Naive thymus-derived CD8-positive, alpha-beta T cell (primary cell): ENCODE measurements around the gene GRAP. TPM values are rescaled to one million over a fixed set of nuclear protein-coding genes. Genes with fewer than 3 reads are reported as not detected.

Source experiments
- ATAC-seq, 2 donors: fragments of 150-1000 bp; cut with Tn5 transposase in 1 of 2; sonication (Bioruptor Pico), chemical (Tn5 transposase) in 1 of 2; 1 replicate in 1 of 2; 2 replicates in 1 of 2; pipeline ENCODE4 v1.10.0; 2021; ENCODE audit warnings: mild to moderate bottlenecking in 2 of 2, moderate library complexity in 2 of 2
- POLR2A ChIA-PET: fragments of 350-600 bp; sonication (Branson Sonifier 250); formaldehyde crosslinking; loops from one replicate; lab custom pipeline; 2021; ENCODE audit warnings: antibody characterized with exemption; lab: Charles Lee
- DNase-seq, 10 donors: peaks; one replicate each; pipeline versions ENCODE4 v3.0.0 to v3.0.0-alpha.2; 2020 to 2022
- H3K27ac Mint-ChIP-seq, 10 donors: one replicate each; pipeline ENCODE4 v1.8.0; 2020 to 2022; ENCODE audit warnings: mild to moderate bottlenecking in 10 of 10, mixed read lengths in 10 of 10, moderate library complexity in 4 of 10, inconsistent platforms in 1 of 10
- H3K27me3 Mint-ChIP-seq, 5 donors: one replicate each; pipeline ENCODE4 v1.8.0; 2021 to 2022; ENCODE audit warnings: mixed read lengths in 5 of 5
- H3K36me3 Mint-ChIP-seq, 3 donors: one replicate each; pipeline ENCODE4 v1.8.0; 2020 to 2022; ENCODE audit warnings: mixed read lengths in 3 of 3, mild to moderate bottlenecking in 2 of 3, inconsistent platforms in 1 of 3
- H3K4me1 Mint-ChIP-seq, 4 donors: one replicate each; pipeline ENCODE4 v1.8.0; 2021 to 2022; ENCODE audit warnings: mixed read lengths in 4 of 4
- H3K4me3 Mint-ChIP-seq, 10 donors: one replicate each; pipeline ENCODE4 v1.8.0; 2020 to 2022; ENCODE audit warnings: mild to moderate bottlenecking in 10 of 10, mixed read lengths in 10 of 10, moderate library complexity in 6 of 10, inconsistent platforms in 1 of 10
- H3K9me3 Mint-ChIP-seq, 9 donors: one replicate each; pipeline ENCODE4 v1.8.0; 2020 to 2022; ENCODE audit warnings: mixed read lengths in 9 of 9, mild to moderate bottlenecking in 3 of 9, inconsistent platforms in 1 of 9, moderate library complexity in 1 of 9
- polyA plus RNA-seq, 3 donors: library from polyadenylated mRNA; unstranded; fragments of 300-500 nt; fragmentation: Illumina TruSeq; gene quantifications; one replicate each; pipeline ENCODE4 v1.2.3, GENCODE V29; 2021
- total RNA-seq, 8 experiments: library from RNA in 2 of 8; stranded (reverse) in 2 of 8; gene quantifications; one replicate each; pipeline ENCODE4 v1.2.3 and lab custom pipeline; 2021 to 2026

GRAP gene
- total and polyA plus RNA-seq, 5 experiments from 2014 or later, result 32.7 to 99.6 (median 69.9) TPM

GRCh38 chr17:18980682-18981334, 65.9 kb downstream of the GRAP start:
- H3K9me3 Mint-ChIP-seq, result no peaks in the 10 kb centered on the region
- no peaks in the 10 kb centered on the region for H3K4me1 Mint-ChIP-seq
- H3K36me3 Mint-ChIP-seq, result peaks cover 0 to 2% (median 0%) of the 10 kb centered on the region in 3 donors
- POLR2A ChIA-PET, result interaction anchor here (1.4 kb wide), 1 partner anchor 20 kb away, joined by 3 read pairs; no protein-coding TSS in a partner anchor
- H3K27me3 Mint-ChIP-seq, result no peaks in the 10 kb centered on the region
- peak overlapping the region in 3 of 10 donors; percentile 36 to 74 (median 70) for H3K27ac Mint-ChIP-seq
- ATAC-seq (no peak), DNase-seq (no peak)
- no peak overlapping the region for H3K4me3 Mint-ChIP-seq

- Mint-ChIP-seq H3K9me3 (no peaks in the 10 kb centered on the region), H3K27me3 (no peaks in the 10 kb centered on the region), H3K27ac (no peak overlapping the region), H3K4me3 (no peak overlapping the region), H3K36me3 (peaks cover 0 to 5% (median 0%) of the 10 kb centered on the region in 3 donors), H3K4me1 (no peaks in the 10 kb centered on the region)
- POLR2A ChIA-PET, result no interaction called here
- DNase-seq, result no peak
- no peak for ATAC-seq
These were observed 68.1 kb downstream of the GRAP start for GRCh38 chr17:18978655-18979054.

- Mint-ChIP-seq H3K27ac (no peak overlapping the region), H3K36me3 (peaks cover 0 to 5% (median under 1%) of the 10 kb centered on the region in 3 donors)
- no peak for DNase-seq
These were observed 68.7 kb downstream of the GRAP start for GRCh38 chr17:18978050-18978449.

GRCh38 chr17:18977646-18978045, 69.1 kb downstream of the GRAP start:
- H3K27ac Mint-ChIP-seq, result no peak overlapping the region
- DNase-seq (no peak), ATAC-seq (no peak)
- H3K27me3 Mint-ChIP-seq, result no peaks in the 10 kb centered on the region
- POLR2A ChIA-PET, result no interaction called here
- H3K9me3 Mint-ChIP-seq, result no peaks in the 10 kb centered on the region
- peaks cover 0 to 5% (median 1%) of the 10 kb centered on the region in 3 donors for H3K36me3 Mint-ChIP-seq
- H3K4me1 Mint-ChIP-seq, result no peaks in the 10 kb centered on the region
- no peak overlapping the region for H3K4me3 Mint-ChIP-seq

More at GRCh38 chr17:18978050-18978449, 68.7 kb downstream of the GRAP start:
- no peaks in the 10 kb centered on the region for H3K4me1 Mint-ChIP-seq
- POLR2A ChIA-PET, result no interaction called here
- H3K4me3 Mint-ChIP-seq, result no peak overlapping the region
- ATAC-seq, result no peak
- no peaks in the 10 kb centered on the region for H3K9me3 Mint-ChIP-seq
- no peaks in the 10 kb centered on the region for H3K27me3 Mint-ChIP-seq

- Mint-ChIP-seq H3K36me3 (peaks cover 0 to 7% (median 1%) of the 10 kb centered on the region in 3 donors), H3K9me3 (no peaks in the 10 kb centered on the region), H3K27ac (no peak overlapping the region), H3K4me3 (no peak overlapping the region), H3K27me3 (no peaks in the 10 kb centered on the region), H3K4me1 (no peaks in the 10 kb centered on the region)
- POLR2A ChIA-PET, result no interaction called here
- DNase-seq (no peak), ATAC-seq (no peak)
These were observed 69.7 kb downstream of the GRAP start for GRCh38 chr17:18977021-18977420.

- Mint-ChIP-seq H3K27me3 (no peaks in the 10 kb centered on the region), H3K9me3 (no peaks in the 10 kb centered on the region), H3K4me1 (no peaks in the 10 kb centered on the region), H3K27ac (no peak overlapping the region), H3K36me3 (peaks cover 0 to 7% (median 1%) of the 10 kb centered on the region in 3 donors), H3K4me3 (no peak overlapping the region)
- POLR2A ChIA-PET, result interaction anchor here (0.6 kb wide), 1 partner anchor 279 kb away, joined by 3 read pairs; no protein-coding TSS in a partner anchor
- DNase-seq, result no peak
- ATAC-seq, result no peak
These were observed 70.6 kb downstream of the GRAP start for GRCh38 chr17:18976201-18976600.

- H3K4me3 Mint-ChIP-seq, result no peak overlapping the region
- no peaks in the 10 kb centered on the region for H3K27me3 Mint-ChIP-seq
- H3K4me1 Mint-ChIP-seq, result no peaks in the 10 kb centered on the region
- no peaks in the 10 kb centered on the region for H3K9me3 Mint-ChIP-seq
- no peak overlapping the region for H3K27ac Mint-ChIP-seq
- no peak for DNase-seq
- no peak for ATAC-seq
- POLR2A ChIA-PET, result interaction anchor here (0.6 kb wide), 1 partner anchor 279 kb away, joined by 3 read pairs; no protein-coding TSS in a partner anchor
- peaks cover 0 to 7% (median 1%) of the 10 kb centered on the region in 3 donors for H3K36me3 Mint-ChIP-seq
These were observed 71.2 kb downstream of the GRAP start for GRCh38 chr17:18975597-18975996.

- H3K27ac Mint-ChIP-seq, result no peak overlapping the region
- POLR2A ChIA-PET, result interaction anchor here (1.2 kb wide), 1 partner anchor 117 kb away, joined by 3 read pairs; the partner anchor contains the start of gene PRPSAP2
- ATAC-seq (no peak), DNase-seq (no peak)
- H3K4me3 Mint-ChIP-seq, result no peak overlapping the region
- H3K4me1 Mint-ChIP-seq, result peaks cover 0 to 2% (median under 1%) of the 10 kb centered on the region in 4 donors
- no peaks in the 10 kb centered on the region for H3K9me3 Mint-ChIP-seq
- H3K36me3 Mint-ChIP-seq, result peaks cover 0 to 7% (median 1%) of the 10 kb centered on the region in 3 donors
- H3K27me3 Mint-ChIP-seq, result no peaks in the 10 kb centered on the region
These were observed 72.2 kb downstream of the GRAP start for GRCh38 chr17:18974407-18975149.

GRCh38 chr17:18971801-18972200, 75.0 kb downstream of the GRAP start:
- H3K27ac Mint-ChIP-seq, result no peak overlapping the region
- H3K4me3 Mint-ChIP-seq, result no peak overlapping the region

More at GRCh38 chr17:18971801-18972200, 75.0 kb downstream of the GRAP start:
- ATAC-seq, result no peak
- Mint-ChIP-seq H3K4me1 (peaks cover 0 to 6% (median 2%) of the 10 kb centered on the region in 4 donors), H3K9me3 (no peaks in the 10 kb centered on the region), H3K27me3 (no peaks in the 10 kb centered on the region), H3K36me3 (peaks cover 0 to 6% (median 1%) of the 10 kb centered on the region in 3 donors)
- POLR2A ChIA-PET, result interaction anchor here (1.1 kb wide), 1 partner anchor 11 kb away, joined by 3 read pairs; no protein-coding TSS in a partner anchor
- no peak for DNase-seq

Other genes with a start within 250 kb of the GRAP start
- 10 to 100 TPM; 52.2 to 53.1 TPM for gene PRPSAP2, start 188.8 kb downstream of the GRAP start, total RNA-seq
- 10 to 100 TPM; 36.9 to 47.6 (median 46.9) TPM for gene PRPSAP2, start 188.8 kb downstream of the GRAP start, polyA plus RNA-seq
- gene SLC5A10, start 94.8 kb downstream of the GRAP start, total RNA-seq, result not detected
- gene SLC5A10, start 94.8 kb downstream of the GRAP start, polyA plus RNA-seq, result under 1 TPM; 0.06 to 0.25 (median 0.09) TPM
- gene FAM83G, start 42.2 kb downstream of the GRAP start, total RNA-seq, result 1 to 10 TPM; 7.2 to 8.9 TPM
- gene FAM83G, start 42.2 kb downstream of the GRAP start, polyA plus RNA-seq, result 1 to 10 TPM; 1.5 to 3.5 (median 1.9) TPM
- gene GRAPL, start 80.6 kb upstream of the GRAP start, total RNA-seq, result 10 to 100 TPM; 67.3 to 69.6 TPM
- 1 to 10 TPM in 1 of 3 donors, under 1 TPM in 2; 0.44 to 1.2 (median 0.71) TPM for gene GRAPL, start 80.6 kb upstream of the GRAP start, polyA plus RNA-seq
- gene EPN2, start 190.4 kb upstream of the GRAP start, total RNA-seq, result 1 to 10 TPM; 6.1 to 6.5 TPM
- gene EPN2, start 190.4 kb upstream of the GRAP start, polyA plus RNA-seq, result 1 to 10 TPM; 1.3 to 3.7 (median 1.6) TPM